GM21367 (cell line): ENCODE measurements around the gene CEP95.

ENCODE experiments used
- ATAC-seq: cut with Tn5 transposase; IDR thresholded peaks from one replicate; pipeline ENCODE4 v1.9.1; 2021; ENCODE audit not compliant: unreplicated experiment

Gene CEP95

GRCh38 chr17:64509179-64509578 is 2.4 kb downstream of the CEP95 start:
- no peak for ATAC-seq

- ATAC-seq, result no peak
Measured at GRCh38 chr17:64515419-64515818, 8.6 kb downstream of the CEP95 start.

- ATAC-seq, result no peak
Measured at GRCh38 chr17:64515829-64516228, 9.1 kb downstream of the CEP95 start.

- ATAC-seq, result no peak
Measured at GRCh38 chr17:64519601-64520000, 12.8 kb downstream of the CEP95 start.

GRCh38 chr17:64520359-64520758 is 13.6 kb downstream of the CEP95 start:
- ATAC-seq, result no peak

- ATAC-seq, result no peak
Measured at GRCh38 chr17:64527914-64528313, 21.1 kb downstream of the CEP95 start.

GRCh38 chr17:64529221-64529620 is 22.4 kb downstream of the CEP95 start:
- ATAC-seq, result no peak

- no peak for ATAC-seq
Measured at GRCh38 chr17:64531955-64532371, 25.2 kb downstream of the CEP95 start.

- no peak for ATAC-seq
Measured at GRCh38 chr17:64532409-64532808, 25.6 kb downstream of the CEP95 start.

GRCh38 chr17:64533784-64534183 is 27.0 kb downstream of the CEP95 start:
- ATAC-seq, result no peak

- ATAC-seq, result no peak
Measured at GRCh38 chr17:64534187-64534586, 27.4 kb downstream of the CEP95 start.

- no peak for ATAC-seq
Measured at GRCh38 chr17:64535357-64535756, 28.6 kb downstream of the CEP95 start.

- no peak for ATAC-seq
Measured at GRCh38 chr17:64536913-64537312, 30.1 kb downstream of the CEP95 start.

GRCh38 chr17:64537488-64537887 is 30.7 kb downstream of the CEP95 start:
- no peak for ATAC-seq

GRCh38 chr17:64538508-64539130 is 31.8 kb downstream of the CEP95 start:
- ATAC-seq, result no peak

- ATAC-seq, result no peak
Measured at GRCh38 chr17:64540118-64540776, 33.5 kb downstream of the CEP95 start.

GRCh38 chr17:64544742-64545141 is 38.0 kb downstream of the CEP95 start:
- no peak for ATAC-seq

GRCh38 chr17:64546716-64547115 is 39.9 kb downstream of the CEP95 start:
- no peak for ATAC-seq

GRCh38 chr17:64547319-64547718 is 40.5 kb downstream of the CEP95 start:
- ATAC-seq, result no peak

GRCh38 chr17:64551461-64551860 is 44.7 kb downstream of the CEP95 start:
- ATAC-seq, result no peak

GRCh38 chr17:64554028-64554637 is 47.4 kb downstream of the CEP95 start:
- ATAC-seq, result no peak

GRCh38 chr17:64555281-64555680 is 48.5 kb downstream of the CEP95 start:
- no peak for ATAC-seq
